Fibroblast of villous mesenchyme (primary cell): ENCODE measurements around the gene TBC1D8B. TPM values are rescaled to one million over a fixed set of nuclear protein-coding genes. Genes with fewer than 3 reads are reported as not detected.

Experiments
- DNase-seq: peaks from one replicate; pipeline ENCODE4 v3.0.0-alpha.2; 2010; ENCODE audit warnings: low read depth
- H3K4me3 ChIP-seq: 2 replicates; pipeline ENCODE4 v1.5.1; 2011; ENCODE audit warnings: low read depth, mild to moderate bottlenecking, low read length
- CTCF ChIP-seq: IDR thresholded peaks from 2 replicates; pipeline ENCODE4 v1.5.1; 2012; ENCODE audit warnings: low read depth, mild to moderate bottlenecking, low read length; ENCODE audit not compliant: insufficient read depth
- total RNA-seq: library from RNA; depleted of rRNA; stranded (reverse); fragments of >200 nt; gene quantifications from 2 replicates; pipeline ENCODE4 v1.2.3, GENCODE V29; 2012

TBC1D8B gene
- total RNA-seq, 1 donor, result 13.8 TPM

- H3K4me3 ChIP-seq, result no peak overlapping the region
- no peak for TF ChIP-seq CTCF
- peak; percentile 11 for DNase-seq
Observed at GRCh38 chrX:106921637-106922036, 119.2 kb downstream of the TBC1D8B start.

Other genes starting within 250 kb of the TBC1D8B start
- 0.64 and 0.86 TPM in 2 replicates for gene RADX, start 190.7 kb upstream of the TBC1D8B start, total RNA-seq
- gene RNF128, start 76.0 kb upstream of the TBC1D8B start, total RNA-seq, result 0.32 and 0.43 TPM in 2 replicates
- gene RIPPLY1, start 100.7 kb downstream of the TBC1D8B start, total RNA-seq, result not detected in 2 replicates
- gene CLDN2, start 117.7 kb downstream of the TBC1D8B start, total RNA-seq, result not detected in 2 replicates
- 30.6 and 33.7 TPM in 2 replicates for gene MORC4, start 197.5 kb downstream of the TBC1D8B start, total RNA-seq